ENCODE data around the gene HOXD4. TPM values are rescaled to one million over a fixed set of nuclear protein-coding genes. Genes with fewer than 3 reads are reported as not detected.
A peak's percentile ranks its signal among the peaks of the same experiment; 100 is the strongest.

HOXD4 gene
- total RNA-seq, 1 experiment from 2014 or later: not detected

DNA sequence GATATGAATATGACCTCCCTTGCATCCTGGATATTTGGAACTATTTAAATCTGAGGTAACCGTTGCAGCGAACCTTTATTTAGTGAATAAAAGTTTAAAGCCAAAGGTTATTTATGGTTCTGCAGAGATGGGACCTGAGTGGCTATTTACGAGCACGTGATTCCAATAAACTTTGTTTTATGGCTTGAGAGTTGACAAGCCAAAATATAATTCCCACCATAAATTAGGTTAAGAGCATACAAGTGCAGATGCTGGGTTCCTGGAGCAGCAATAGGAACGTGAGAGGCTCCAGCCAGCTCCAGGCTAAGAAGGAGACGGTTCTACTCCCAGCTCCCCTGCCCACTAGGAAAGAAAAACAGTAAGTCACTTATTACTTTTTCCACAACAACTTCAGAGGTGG, 5.2 kb upstream of the HOXD4 start:
- Mint-ChIP-seq H3K4me3 (no peak overlapping the region), H3K9me3 (no peaks in the 10 kb centered on the region), H3K36me3 (no peaks in the 10 kb centered on the region), H3K27me3 (ENCODE audit: low read depth) (peaks cover 100% of the 10 kb centered on the region), H3K27ac (no peak overlapping the region), H3K4me1 (peaks cover 15% of the 10 kb centered on the region)
- ATAC-seq: no peak
- POLR2A ChIA-PET: no interaction called here
- TF ChIP-seq SMAD3 (CRISPR knock-in tag; IDR thresholded peaks at IDR 0.05; ENCODE audit: borderline replicate concordance) (no peak), ETV6 (CRISPR knock-in tag; IDR thresholded peaks at IDR 0.05) (no peak), ZNF138 (CRISPR knock-in tag; conservative IDR thresholded peaks at IDR 0.05) (no peak), NFATC4 (CRISPR knock-in tag; IDR thresholded peaks at IDR 0.05) (no peak), ATF1 (CRISPR knock-in tag; IDR thresholded peaks at IDR 0.05) (no peak)
- TF ChIP-seq, protein P1, sequence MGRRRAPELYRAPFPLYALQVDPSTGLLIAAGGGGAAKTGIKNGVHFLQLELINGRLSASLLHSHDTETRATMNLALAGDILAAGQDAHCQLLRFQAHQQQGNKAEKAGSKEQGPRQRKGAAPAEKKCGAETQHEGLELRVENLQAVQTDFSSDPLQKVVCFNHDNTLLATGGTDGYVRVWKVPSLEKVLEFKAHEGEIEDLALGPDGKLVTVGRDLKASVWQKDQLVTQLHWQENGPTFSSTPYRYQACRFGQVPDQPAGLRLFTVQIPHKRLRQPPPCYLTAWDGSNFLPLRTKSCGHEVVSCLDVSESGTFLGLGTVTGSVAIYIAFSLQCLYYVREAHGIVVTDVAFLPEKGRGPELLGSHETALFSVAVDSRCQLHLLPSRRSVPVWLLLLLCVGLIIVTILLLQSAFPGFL (CRISPR knock-in tag; IDR thresholded peaks at IDR 0.05; ENCODE audit: borderline replicate concordance): no peak
- TF ChIP-seq, protein P2, sequence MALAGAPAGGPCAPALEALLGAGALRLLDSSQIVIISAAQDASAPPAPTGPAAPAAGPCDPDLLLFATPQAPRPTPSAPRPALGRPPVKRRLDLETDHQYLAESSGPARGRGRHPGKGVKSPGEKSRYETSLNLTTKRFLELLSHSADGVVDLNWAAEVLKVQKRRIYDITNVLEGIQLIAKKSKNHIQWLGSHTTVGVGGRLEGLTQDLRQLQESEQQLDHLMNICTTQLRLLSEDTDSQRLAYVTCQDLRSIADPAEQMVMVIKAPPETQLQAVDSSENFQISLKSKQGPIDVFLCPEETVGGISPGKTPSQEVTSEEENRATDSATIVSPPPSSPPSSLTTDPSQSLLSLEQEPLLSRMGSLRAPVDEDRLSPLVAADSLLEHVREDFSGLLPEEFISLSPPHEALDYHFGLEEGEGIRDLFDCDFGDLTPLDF (CRISPR knock-in tag; IDR thresholded peaks at IDR 0.05): no peak
- TF ChIP-seq, protein P3, sequence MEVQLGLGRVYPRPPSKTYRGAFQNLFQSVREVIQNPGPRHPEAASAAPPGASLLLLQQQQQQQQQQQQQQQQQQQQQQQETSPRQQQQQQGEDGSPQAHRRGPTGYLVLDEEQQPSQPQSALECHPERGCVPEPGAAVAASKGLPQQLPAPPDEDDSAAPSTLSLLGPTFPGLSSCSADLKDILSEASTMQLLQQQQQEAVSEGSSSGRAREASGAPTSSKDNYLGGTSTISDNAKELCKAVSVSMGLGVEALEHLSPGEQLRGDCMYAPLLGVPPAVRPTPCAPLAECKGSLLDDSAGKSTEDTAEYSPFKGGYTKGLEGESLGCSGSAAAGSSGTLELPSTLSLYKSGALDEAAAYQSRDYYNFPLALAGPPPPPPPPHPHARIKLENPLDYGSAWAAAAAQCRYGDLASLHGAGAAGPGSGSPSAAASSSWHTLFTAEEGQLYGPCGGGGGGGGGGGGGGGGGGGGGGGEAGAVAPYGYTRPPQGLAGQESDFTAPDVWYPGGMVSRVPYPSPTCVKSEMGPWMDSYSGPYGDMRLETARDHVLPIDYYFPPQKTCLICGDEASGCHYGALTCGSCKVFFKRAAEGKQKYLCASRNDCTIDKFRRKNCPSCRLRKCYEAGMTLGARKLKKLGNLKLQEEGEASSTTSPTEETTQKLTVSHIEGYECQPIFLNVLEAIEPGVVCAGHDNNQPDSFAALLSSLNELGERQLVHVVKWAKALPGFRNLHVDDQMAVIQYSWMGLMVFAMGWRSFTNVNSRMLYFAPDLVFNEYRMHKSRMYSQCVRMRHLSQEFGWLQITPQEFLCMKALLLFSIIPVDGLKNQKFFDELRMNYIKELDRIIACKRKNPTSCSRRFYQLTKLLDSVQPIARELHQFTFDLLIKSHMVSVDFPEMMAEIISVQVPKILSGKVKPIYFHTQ (CRISPR knock-in tag; IDR thresholded peaks at IDR 0.05): no peak
- TF ChIP-seq, protein P4, sequence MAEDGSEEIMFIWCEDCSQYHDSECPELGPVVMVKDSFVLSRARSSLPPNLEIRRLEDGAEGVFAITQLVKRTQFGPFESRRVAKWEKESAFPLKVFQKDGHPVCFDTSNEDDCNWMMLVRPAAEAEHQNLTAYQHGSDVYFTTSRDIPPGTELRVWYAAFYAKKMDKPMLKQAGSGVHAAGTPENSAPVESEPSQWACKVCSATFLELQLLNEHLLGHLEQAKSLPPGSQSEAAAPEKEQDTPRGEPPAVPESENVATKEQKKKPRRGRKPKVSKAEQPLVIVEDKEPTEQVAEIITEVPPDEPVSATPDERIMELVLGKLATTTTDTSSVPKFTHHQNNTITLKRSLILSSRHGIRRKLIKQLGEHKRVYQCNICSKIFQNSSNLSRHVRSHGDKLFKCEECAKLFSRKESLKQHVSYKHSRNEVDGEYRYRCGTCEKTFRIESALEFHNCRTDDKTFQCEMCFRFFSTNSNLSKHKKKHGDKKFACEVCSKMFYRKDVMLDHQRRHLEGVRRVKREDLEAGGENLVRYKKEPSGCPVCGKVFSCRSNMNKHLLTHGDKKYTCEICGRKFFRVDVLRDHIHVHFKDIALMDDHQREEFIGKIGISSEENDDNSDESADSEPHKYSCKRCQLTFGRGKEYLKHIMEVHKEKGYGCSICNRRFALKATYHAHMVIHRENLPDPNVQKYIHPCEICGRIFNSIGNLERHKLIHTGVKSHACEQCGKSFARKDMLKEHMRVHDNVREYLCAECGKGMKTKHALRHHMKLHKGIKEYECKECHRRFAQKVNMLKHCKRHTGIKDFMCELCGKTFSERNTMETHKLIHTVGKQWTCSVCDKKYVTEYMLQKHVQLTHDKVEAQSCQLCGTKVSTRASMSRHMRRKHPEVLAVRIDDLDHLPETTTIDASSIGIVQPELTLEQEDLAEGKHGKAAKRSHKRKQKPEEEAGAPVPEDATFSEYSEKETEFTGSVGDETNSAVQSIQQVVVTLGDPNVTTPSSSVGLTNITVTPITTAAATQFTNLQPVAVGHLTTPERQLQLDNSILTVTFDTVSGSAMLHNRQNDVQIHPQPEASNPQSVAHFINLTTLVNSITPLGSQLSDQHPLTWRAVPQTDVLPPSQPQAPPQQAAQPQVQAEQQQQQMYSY (CRISPR knock-in tag; IDR thresholded peaks at IDR 0.05): no peak
- no peak for DNase-seq (ENCODE audit: low spot score)
- CTCF ChIA-PET: interaction anchor here (1.2 kb wide), 1 partner anchor 508 kb away, joined by 3 read pairs; no protein-coding TSS in a partner anchor

DNA sequence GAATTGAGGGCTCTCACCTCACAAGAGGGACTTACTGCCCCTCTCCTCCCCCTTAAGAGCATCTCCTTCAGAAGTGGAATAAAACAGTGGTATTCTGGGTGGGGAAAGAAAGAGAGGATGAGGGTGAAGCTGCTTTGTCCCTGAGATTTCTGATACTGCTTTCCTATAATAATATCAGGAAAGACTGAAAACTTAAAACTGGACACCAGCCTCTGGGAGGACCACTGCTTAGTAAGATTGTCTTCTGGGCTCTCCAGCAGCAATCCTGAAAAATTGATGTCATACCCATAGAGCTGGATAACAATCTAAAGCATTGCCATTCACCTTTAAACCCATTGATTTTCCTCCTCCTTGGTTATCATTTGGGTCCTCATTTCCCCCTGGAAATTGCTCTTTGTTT, 4.7 kb upstream of the HOXD4 start:
- TF ChIP-seq TEAD4 (CRISPR knock-in tag; IDR thresholded peaks at IDR 0.05) (no peak), ZNF232 (CRISPR knock-in tag; IDR thresholded peaks at IDR 0.05) (no peak), FOXK1 (CRISPR knock-in tag; IDR thresholded peaks at IDR 0.05) (no peak), ZNF121 (CRISPR knock-in tag; IDR thresholded peaks at IDR 0.05) (no peak)
- CTCF ChIA-PET: interaction anchor here (1.6 kb wide), 1 partner anchor 308 kb away, joined by 9 read pairs; no protein-coding TSS in a partner anchor
- ATAC-seq: no peak

DNA sequence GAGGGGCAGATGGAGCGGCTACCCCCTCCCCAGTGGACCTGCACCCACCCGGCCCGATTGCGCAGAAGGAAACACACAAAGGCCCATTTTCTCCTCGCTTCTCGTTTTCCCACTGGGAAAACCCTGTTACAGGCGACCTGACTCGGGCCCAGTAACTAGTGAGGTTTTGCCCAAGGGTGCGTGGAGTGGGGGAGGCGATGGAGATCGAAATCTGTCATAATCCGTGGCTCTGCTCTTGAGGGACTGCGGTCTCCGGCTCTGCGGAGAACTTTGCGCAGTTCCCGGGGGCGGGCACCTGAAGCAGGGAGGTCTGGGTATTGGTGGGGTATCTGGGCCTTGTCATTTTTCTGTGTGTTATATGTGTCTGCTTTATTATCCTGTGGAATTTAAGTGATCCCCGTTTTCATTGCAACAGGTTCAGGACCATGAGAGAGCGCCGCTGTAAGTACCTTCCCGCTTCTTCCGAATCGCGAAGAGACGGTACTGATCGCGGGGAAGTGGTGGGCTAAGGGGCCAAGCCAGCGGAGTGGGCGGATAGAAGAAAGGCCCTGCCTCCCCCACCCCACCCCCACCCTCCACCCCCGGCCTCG, 4.0 kb upstream of the HOXD4 start:
- peaks cover 18% of the 10 kb centered on the region for H3K4me1 Mint-ChIP-seq
- peaks cover 100% of the 10 kb centered on the region for H3K27me3 Mint-ChIP-seq (ENCODE audit: low read depth)
- POLR2A ChIA-PET: no interaction called here
- peak; percentile 4; the same call in 1 of the 2 replicates for ATAC-seq
- no peak overlapping the region for H3K27ac Mint-ChIP-seq
- H3K36me3 Mint-ChIP-seq: no peaks in the 10 kb centered on the region
- no peaks in the 10 kb centered on the region for H3K9me3 Mint-ChIP-seq
- CTCF ChIA-PET: interaction anchor here (1.1 to 1.6 kb wide), 4 partner anchors 36 to 505 kb away, joined by 3 to 9 read pairs (median 4); no protein-coding TSS in a partner anchor
- DNase-seq (ENCODE audit: low spot score): no peak
- H3K4me3 Mint-ChIP-seq: no peak overlapping the region; the same call in 1 of the 2 replicates
- TF ChIP-seq CREB1 (CRISPR knock-in tag; IDR thresholded peaks at IDR 0.05) (no peak), TEAD4 (CRISPR knock-in tag; IDR thresholded peaks at IDR 0.05) (no peak), TCF7 (CRISPR knock-in tag; IDR thresholded peaks at IDR 0.05; ENCODE audit: low read depth) (no peak), ZNF138 (CRISPR knock-in tag; conservative IDR thresholded peaks at IDR 0.05) (no peak), ZNF416 (CRISPR knock-in tag; IDR thresholded peaks at IDR 0.05) (no peak)
- TF ChIP-seq, protein P5, sequence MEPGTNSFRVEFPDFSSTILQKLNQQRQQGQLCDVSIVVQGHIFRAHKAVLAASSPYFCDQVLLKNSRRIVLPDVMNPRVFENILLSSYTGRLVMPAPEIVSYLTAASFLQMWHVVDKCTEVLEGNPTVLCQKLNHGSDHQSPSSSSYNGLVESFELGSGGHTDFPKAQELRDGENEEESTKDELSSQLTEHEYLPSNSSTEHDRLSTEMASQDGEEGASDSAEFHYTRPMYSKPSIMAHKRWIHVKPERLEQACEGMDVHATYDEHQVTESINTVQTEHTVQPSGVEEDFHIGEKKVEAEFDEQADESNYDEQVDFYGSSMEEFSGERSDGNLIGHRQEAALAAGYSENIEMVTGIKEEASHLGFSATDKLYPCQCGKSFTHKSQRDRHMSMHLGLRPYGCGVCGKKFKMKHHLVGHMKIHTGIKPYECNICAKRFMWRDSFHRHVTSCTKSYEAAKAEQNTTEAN (CRISPR knock-in tag; IDR thresholded peaks at IDR 0.05): no peak
- TF ChIP-seq, protein P6, sequence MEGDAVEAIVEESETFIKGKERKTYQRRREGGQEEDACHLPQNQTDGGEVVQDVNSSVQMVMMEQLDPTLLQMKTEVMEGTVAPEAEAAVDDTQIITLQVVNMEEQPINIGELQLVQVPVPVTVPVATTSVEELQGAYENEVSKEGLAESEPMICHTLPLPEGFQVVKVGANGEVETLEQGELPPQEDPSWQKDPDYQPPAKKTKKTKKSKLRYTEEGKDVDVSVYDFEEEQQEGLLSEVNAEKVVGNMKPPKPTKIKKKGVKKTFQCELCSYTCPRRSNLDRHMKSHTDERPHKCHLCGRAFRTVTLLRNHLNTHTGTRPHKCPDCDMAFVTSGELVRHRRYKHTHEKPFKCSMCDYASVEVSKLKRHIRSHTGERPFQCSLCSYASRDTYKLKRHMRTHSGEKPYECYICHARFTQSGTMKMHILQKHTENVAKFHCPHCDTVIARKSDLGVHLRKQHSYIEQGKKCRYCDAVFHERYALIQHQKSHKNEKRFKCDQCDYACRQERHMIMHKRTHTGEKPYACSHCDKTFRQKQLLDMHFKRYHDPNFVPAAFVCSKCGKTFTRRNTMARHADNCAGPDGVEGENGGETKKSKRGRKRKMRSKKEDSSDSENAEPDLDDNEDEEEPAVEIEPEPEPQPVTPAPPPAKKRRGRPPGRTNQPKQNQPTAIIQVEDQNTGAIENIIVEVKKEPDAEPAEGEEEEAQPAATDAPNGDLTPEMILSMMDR (IDR thresholded peaks at IDR 0.05): no peak
- TF ChIP-seq, protein P1 (CRISPR knock-in tag; IDR thresholded peaks at IDR 0.05; ENCODE audit: borderline replicate concordance): no peak

More for the DNA sequence above, 4.7 kb upstream of the HOXD4 start:
- H3K27me3 Mint-ChIP-seq (ENCODE audit: low read depth): peaks cover 100% of the 10 kb centered on the region
- peaks cover 18% of the 10 kb centered on the region for H3K4me1 Mint-ChIP-seq
- H3K9me3 Mint-ChIP-seq: no peaks in the 10 kb centered on the region
- no peak overlapping the region for H3K4me3 Mint-ChIP-seq
- DNase-seq (ENCODE audit: low spot score): no peak
- H3K27ac Mint-ChIP-seq: no peak overlapping the region
- no peaks in the 10 kb centered on the region for H3K36me3 Mint-ChIP-seq
- POLR2A ChIA-PET: no interaction called here
